Measurements from ENCODE around the gene SMIM36.
"Not testable (repeated sequence)": the region's sequence is repeated elsewhere in the genome, so short reads cannot be mapped to it uniquely, and the experiment has no call there.

The SMIM36 gene

GRCh38 chr17:55413825-55414489 lies 97.3 kb downstream of the SMIM36 start:
- DNase-seq (ENCODE audit: low read depth), result no peak

DNA sequence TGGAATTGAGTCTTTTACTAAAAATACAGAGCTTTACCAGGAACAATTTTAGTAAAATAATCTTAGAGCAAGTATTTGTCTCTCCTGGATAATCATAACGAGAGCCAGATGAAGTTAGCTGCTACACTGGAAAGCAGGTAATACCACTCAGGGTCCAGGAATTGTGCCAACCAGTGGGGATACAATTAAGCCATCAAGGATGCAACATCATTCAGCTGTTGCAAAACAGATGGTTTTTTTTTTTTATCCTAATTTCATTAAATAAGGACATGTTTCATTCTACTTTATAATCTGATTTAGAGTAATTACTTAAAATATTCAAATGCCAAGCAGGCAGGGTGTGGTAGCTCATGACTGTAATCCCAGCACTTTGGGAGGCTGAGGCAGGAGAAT lies 99.8 kb downstream of the SMIM36 start:
- DNase-seq (ENCODE audit: low read depth), result no peak

DNA sequence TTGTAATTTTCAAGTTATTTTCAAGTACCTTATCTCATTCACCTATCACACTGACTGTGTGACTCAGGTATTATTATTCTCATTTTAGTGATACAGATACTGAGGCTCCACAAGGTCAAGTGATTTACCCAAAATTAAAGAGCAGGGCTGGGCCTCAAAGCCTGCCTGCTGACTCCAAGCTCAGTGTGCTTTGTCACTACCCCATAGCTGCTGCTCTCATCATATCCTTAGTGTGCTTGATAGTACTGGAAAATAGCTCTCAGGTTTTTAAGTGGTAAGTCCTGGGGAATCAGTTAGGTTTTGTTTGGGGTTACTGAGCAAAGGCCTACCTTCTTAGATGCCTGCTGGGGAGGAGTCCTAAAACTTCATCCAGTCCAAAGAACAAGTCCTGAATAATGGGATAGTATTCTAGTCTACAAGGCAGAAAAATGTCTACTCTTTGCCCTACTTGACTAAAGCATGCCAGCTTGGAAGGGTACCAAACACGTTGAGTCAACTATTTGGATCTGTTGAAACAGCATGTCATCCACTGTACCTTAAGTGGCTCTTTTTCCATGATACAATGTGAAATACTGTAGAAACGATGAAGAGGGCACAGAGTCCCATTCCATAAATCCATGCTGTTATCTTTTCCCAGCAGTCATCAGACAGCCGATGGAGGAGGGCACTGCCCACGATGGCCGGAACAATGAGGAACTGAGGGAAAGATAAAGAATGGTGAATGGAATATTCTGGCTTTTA lies 100.4 kb downstream of the SMIM36 start:
- DNase-seq (ENCODE audit: low read depth), result no peak

GRCh38 chr17:55409030-55409800 lies 102.0 kb downstream of the SMIM36 start:
- DNase-seq (ENCODE audit: low read depth), result no peak

DNA sequence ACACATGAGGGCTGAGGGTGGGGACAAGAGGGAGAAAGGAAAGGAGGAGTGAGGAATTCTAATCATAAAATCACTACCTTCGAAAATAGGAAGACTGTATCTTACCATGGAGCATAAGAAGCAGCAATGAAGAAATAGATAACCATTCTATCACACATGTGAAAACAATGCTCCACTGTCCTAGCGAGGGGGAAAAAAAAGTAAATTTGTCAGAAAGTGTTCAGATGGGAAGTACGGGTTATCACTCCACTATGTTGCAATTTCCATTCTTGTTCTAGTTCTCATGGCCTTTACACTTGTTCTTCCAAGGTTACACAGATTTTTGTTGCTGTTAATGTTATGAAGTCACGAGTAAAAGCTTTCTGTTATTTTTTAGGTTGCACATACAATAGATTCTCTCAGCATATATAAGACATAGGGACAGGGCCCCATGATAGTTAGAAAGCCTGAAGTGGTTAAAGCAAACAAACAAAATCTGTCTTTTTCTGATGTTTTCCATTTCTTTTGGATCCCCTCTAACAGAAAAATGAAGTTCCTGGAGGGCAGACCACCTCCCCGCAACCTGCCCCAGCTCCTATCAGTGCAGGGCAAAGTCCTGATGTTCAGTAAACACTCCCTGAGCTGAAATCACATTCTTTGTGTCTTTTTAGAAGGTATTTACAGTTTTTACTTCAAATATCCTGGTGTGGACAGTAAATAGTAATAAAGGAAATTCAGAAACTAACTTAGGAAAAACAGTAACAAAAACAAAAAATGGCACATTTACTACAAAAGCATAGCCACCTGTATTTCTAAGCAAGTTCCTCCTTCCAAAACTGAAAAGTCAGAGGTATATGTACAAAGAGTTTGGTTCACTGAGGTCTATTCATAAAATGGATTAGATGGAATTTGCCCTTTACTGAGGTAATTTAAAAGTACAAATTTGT lies 103.3 kb downstream of the SMIM36 start:
- no peak for DNase-seq (ENCODE audit: low read depth)

GRCh38 chr17:55405600-55405999 lies 105.7 kb downstream of the SMIM36 start:
- no peak for DNase-seq (ENCODE audit: low read depth)

DNA sequence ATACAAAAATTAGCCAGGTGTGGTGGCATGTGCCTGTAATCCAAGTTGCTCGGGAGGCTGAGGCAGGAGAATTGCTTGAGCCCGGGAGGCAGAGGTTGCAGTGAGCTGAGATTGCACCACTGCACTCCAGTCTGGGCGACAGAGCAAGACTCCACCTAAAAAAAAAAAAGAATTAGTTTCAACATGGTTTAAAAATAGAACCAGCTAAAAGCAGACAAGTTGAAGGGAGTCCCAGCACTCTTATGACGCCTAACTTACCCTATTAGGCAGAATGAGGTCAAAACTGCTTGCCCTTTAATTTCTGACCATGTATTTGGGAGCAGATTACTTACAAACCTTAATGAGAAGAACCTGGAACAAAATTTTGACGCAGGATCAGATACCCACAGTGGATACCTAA lies 107.1 kb downstream of the SMIM36 start:
- not testable (repeated sequence) for DNase-seq (ENCODE audit: low read depth)

DNA sequence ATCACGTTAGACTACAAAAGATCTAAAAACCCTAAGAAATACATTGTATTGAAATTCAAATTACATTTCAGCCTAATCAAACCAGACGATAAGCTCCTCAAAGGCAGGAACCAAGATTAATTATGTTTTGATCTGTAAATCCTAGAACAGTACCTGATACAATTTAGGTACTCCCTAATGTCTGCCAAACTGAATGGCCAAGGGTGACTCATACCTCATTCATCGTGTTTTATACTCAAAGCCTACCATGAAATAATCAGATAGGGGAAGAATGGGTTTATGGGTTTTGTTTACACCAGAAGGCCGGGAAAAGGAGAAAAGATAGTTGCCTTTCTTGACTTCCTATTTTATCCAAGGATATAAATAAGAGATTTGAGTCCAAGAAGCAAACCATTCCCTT lies 108.9 kb downstream of the SMIM36 start:
- DNase-seq (ENCODE audit: low read depth), result no peak
